Measurements from ENCODE around the gene SH2D2A.
A peak's percentile ranks its signal among the peaks of the same experiment; 100 is the strongest.

The SH2D2A gene
- total RNA-seq: 76.8 to 217 (median 116) reads per million in 4 experiments

DNA sequence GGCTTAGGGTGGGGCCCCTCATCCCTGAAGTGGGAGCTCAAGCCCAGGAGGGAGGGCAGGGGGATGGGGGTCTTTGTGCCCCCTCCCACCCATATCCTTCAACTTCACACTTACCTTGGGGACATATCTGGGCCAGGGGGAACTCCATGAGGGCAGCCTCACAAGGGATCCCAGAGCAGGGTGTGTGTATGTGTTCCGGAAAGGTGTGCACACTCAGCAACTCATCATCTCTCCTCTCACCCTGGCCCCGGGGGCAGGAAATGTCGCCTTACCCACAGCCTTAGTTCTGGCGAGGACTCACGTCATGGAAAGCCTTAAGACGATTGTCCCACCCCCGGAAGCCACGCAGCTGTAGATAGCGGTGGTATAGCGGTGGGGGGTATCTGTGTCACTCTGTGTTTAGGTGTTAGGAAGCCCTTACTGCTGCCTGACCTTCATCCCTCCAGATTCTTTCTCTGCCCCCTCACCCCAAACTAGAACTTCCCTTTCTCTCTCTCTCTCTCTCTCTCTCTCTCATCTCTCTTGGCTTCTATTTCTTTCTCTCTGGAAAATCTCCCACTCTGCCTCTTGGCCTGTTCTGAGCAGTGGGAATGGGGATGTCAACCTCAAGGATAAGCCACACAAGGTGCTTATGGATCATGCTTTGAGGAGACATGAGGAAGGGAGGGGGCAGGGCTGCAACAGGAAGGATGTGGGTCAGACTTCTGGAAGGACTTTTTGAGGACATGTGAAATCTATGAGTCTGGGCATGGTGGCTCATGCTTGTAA lies at the start of gene SH2D2A:
SH2D2A (minus strand) TSS at position 288 of the 768 bp plus-strand sequence; CDS start at position 148, 140 bp downstream.
- DNase-seq: peak; percentile 92

DNA sequence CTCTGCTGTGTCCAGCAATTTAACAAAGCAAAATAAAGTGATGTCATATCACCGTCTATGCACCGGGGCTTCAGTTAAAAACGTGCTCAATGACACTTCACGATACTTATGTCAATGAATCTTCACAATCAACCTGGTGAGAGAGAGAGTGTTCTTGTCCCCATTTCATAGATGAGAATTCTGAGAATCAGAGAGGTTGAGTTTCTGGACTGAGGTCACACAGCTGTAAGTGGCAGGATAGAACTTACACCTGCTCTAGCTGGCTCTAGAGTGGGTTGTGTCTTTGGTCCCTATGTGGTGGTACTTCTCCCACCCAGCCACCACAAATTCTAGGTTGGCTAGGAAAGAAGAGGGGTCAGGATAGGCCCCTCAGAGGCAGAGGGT lies 49.2 kb upstream of the SH2D2A start:
- DNase-seq: no peak

DNA sequence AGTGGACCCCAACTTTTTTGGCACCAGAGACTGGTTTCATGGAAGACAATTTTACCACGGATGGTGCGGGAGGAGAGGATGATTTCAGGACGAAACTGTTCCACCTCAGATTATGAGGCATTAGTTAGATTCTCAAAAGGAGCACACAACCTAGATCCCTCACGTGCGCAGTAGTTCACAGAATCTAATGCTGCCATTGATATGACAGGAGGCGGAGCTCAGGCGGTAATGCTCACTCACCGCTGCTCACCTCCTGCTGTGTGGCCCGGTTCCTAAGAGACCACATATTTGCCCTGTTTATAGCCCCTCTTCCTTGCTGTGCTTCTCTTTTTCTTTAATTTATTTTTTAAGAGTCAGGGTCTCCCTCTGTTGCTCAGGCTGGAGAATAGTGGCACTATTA lies 48.6 kb upstream of the SH2D2A start:
- no peak for DNase-seq

- DNase-seq: no peak
These were observed 48.1 kb upstream of the SH2D2A start for GRCh38 chr1:156864796-156865195.

- no peak for DNase-seq
These were observed 47.0 kb upstream of the SH2D2A start for GRCh38 chr1:156863631-156864030.

GRCh38 chr1:156862997-156863599 lies 46.5 kb upstream of the SH2D2A start:
- no peak for DNase-seq

DNA sequence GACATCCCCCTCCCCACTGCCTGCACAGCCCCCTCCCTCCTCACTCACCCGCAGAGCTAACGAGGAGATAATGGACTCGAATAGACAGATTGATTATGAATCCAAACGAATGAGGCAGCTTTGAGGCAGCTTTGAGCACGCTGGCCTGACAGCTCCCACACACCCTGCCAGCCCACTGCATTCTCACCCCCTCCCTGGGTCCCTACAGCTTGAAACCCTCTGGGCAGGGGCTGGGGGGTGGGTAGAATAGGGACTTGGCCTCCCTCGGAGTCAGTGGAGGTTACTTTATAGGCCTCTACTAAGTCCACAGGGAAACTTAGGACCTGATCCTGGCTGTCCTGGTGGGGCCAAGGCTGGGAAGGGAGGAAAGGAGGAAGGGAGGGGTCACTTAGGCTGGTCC lies 45.9 kb upstream of the SH2D2A start:
- no peak for DNase-seq

DNA sequence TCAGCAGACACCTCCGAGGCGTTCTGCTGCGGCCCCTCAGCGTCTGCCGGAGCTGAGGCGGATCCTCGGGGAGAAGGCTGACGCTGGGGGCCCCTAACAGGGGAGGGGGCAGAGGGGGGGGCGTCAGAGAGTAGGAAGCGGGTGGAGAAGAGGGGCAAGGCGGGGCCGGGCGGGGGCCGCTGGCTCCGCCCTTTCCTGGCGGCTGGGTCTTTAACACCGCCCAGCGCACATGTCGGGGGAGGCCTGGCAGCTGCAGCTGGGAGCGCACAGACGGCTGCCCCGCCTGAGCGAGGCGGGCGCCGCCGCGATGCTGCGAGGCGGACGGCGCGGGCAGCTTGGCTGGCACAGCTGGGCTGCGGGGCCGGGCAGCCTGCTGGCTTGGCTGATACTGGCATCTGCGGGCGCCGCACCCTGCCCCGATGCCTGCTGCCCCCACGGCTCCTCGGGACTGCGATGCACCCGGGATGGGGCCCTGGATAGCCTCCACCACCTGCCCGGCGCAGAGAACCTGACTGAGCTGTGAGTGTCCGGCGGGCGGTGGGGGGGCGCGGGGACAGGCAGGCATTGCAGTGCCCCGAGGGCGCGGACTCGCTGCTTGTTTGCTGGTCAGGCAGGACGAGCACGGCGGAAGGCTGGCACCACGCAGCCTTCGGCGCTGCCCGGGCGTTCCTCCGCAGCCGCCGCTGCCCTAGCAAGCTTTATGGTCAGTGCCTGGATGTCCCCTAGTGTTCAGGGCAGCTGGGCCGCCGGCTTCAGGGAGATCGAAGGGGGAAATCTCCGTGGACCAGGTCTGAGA lies 44.2 kb upstream of the SH2D2A start, which contains the start of gene NTRK1:
NTRK1 (plus strand) TSS at position 238 of the 796 bp plus-strand sequence; CDS start at position 308, 70 bp downstream.
- peak; percentile 15 for DNase-seq

GRCh38 chr1:156860113-156860627 lies 43.5 kb upstream of the SH2D2A start:
- DNase-seq: peak; percentile 19

DNA sequence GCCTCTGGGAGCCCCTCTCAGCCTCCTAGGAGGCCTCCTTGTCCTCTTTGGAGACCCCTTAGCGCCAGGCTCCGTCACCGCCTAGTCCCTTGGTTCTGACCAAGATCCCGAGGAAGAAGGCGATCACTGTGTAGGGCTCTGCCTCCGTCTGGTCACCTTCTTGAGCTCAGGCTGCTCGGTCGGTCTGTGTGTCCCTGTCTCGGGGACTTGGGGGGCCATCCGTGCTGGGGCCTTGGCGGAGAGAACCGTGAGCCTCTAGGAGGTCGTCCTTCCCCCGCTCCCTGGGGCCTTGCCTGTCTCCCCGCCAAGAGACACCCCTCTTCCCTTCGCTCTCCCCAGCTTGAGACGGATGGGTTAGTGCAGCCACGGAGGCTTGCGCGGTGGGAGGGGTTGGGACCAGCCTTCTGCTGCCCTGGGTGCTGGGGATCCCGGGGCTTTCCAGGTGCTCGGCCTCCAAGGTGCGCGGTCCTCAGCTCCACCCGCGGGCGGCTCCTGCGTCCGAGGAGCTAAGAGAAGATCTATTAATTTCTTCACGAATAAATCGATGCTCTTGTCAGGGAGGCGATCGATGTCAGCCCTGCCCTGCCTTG lies 43.0 kb upstream of the SH2D2A start:
- DNase-seq: peak; percentile 8

DNA sequence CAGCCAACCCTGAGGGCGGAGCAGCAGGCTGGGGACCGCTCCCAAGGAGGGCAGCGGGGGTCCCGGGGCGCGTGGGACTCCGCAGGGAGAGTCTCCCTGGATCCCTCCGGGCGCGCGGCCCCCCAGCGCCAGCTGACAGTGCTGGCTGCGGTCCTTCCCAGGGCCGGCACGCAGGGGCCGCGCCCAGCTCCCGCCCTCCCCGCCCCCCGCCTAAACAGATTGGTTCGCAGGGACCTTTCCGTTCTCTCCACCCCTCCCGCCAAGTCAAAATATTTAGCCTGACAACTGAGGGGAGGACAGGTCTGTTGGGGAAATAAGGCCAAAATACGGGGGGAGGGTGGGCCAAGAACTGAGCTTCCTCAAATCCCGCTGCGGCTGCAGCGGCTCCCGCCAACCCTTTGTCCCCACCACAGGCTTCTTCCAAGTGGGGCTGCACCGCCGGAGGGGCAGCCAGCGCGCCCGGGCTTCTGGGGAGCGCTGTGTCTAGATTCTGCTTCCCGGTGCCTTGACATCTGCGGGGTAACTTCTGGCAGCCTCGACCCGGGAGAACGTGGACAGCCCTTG lies 42.4 kb upstream of the SH2D2A start, which contains the start of gene INSRR:
INSRR (minus strand) TSS at position 159 of the 564 bp plus-strand sequence. CDS start 496 bp downstream, outside the sequence.
- no peak for DNase-seq

- no peak for DNase-seq
These were observed 41.9 kb upstream of the SH2D2A start for GRCh38 chr1:156858555-156858956.

DNA sequence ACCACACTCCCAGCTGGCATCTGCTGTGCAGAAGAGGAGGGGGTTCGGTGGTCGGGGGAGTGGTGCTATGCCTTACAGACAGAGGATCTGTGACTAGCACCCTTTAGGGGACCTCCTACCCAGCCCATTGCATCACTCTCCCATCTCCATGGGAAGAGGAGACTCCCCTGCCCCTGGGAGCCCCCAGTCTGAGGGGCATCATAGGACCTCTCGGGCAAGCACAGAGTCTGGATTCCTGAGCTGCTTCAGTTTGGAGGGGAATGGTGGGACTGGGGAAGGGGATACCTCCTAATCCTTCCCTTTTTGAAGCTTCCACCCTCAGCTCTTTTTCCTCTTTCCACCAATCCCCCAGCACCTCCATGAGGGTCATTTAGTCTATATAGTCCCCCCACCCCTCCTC lies 40.9 kb upstream of the SH2D2A start:
- no peak for DNase-seq

DNA sequence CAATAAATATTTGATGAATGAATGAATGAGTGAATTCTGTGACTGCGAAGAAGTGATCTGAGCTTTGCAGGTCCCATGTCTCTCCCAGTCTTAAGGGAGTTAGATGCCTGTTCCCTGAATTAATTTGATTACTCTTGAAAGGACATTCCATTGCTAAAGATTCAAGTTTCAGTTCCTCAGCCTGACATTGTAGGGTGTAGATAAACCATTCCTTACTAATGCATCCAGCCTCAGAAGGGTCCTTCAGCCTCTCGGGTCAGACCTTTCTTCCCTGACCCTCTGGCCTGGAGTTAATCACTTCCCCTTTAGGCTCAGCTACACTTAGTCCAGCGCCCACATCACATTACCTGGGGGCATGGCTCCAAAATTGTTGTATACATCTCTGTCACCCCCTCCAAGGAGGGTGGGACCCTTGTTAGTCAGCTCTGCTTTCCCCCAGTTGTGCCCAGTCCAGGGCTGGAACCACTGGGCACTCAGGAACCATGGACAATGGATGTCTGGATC lies 39.7 kb upstream of the SH2D2A start:
- no peak for DNase-seq

DNA sequence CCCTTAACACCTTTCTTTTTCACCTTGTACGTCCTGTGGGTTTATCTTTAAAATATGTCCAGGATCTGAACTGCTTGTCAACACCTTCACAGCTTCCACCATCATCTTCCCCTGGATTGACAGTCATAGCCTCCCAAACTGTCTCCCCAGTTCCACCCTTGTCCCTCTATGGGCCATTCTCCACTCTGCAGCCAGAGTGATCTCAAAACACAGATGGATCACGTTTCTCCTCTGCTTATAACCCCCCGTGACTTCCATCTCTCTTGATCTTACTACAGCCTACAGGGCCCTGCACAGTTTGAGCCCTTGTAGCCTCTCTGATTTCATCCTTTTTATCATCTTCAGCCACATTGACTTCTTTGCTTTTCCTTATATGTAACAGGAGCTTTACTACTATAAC lies 38.0 kb upstream of the SH2D2A start:
- DNase-seq: no peak

DNA sequence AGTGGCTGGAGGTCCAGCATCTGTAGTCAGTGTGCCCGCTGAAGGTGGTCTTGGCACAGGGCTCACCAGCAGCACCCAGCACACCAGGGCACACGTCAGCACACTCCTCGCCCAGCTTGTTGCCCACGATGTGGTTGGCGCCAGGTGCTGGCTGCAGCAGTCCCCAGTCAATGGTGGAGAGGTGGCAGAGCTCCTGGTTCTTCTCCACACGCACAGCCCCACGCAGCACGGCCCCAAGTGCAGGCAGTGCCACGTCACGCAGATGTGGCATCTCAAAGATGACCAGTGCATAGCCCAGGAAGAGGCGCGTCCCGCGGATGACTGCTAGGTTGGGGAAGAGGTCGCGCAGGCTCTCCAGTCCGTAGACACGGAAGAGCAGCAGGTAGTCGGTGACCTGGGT lies 37.1 kb upstream of the SH2D2A start:
- DNase-seq: no peak

DNA sequence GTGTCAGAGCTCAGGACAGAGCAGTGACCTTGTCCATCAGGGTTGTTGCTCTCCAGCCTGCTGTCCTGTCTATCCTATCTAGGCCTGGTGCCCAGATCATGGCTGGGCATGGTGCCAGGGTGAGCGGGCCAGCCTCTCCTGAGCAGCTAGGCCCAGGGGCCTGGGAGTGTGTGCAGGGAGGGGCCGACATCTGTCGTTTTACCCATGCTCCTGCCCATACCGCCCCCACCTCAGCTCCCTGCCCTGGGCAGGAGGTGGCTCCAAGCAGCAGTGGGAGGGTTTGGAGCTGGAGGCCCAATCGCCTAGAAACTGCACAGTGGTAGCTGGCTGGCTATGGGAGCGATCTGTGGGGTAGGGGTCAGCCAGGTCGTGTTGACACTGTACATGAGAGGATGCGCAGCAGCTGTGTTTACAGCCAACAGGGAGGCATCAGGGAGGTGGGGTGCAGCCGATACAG lies 35.8 kb upstream of the SH2D2A start:
- DNase-seq: no peak

- no peak for DNase-seq
These were observed 35.2 kb upstream of the SH2D2A start for GRCh38 chr1:156851779-156852417.

DNA sequence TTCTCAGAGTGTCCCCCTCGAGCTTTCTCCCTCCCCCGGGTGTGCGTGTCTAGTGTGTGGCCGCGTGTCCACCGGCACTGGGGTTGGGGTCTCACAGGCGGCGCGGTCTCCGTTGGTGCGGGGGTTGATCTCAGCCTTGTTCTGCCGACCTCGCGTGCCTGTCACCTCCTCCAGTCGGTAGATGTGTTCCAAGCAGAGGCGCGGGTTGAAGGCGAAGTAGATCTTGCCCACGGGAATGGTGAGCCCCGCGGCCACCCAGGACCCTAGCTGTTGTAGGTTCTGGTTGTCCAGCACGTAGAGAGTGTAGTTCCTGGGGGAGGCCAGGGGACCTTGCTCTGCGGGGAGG lies 32.5 kb upstream of the SH2D2A start:
- DNase-seq: no peak

DNA sequence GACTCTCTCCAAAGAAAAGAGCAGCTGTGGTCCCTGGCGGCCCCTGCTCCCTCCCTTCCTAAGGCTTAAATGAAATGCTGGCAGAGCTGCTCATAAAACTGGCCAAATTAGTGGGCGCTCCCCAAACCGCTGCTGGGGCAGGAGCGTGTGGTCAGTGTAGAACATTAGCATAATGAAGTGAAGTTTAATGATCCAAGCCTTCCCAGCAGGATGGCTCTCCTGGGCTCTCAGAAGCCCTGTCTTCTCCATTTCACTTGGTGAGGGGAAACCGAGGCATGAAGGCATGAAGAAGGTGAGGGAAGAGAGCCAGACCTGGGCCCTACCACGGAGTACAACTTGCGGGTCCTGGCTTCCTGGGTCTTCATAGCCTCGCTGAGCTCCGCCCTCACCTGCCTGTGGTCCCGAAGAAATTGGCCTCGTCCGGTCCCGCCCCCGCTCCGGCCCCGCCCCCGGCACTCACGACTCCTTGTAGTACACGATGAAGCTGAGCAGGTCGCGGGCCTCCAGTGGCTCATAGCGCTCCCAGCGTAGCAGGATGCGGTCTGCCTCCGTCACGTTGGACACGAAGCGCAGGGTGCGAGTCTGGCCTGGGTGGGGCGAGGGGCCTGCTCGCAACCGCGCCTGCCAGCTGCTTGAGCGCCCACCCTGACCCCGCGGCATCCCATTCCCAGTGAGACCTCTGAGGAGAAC lies 32.0 kb upstream of the SH2D2A start:
- peak; percentile 62 for DNase-seq

Measured in effector CD8-positive, alpha-beta T cell (primary cell).